IPS-15b (cell line): ENCODE measurements around the gene UGT1A7.

ENCODE experiments used
- H3K27me3 ChIP-seq: one replicate; pipeline ENCODE4 v1.6.1; 2013; ENCODE audit warnings: low read length; ENCODE audit not compliant: control insufficient read depth, insufficient read depth
- H3K36me3 ChIP-seq: one replicate; pipeline ENCODE4 v1.6.1; 2013; ENCODE audit warnings: low read length; ENCODE audit not compliant: control insufficient read depth, insufficient read depth
- H3K4me1 ChIP-seq: one replicate; pipeline ENCODE4 v1.6.1; 2013; ENCODE audit warnings: mild to moderate bottlenecking, low read length; ENCODE audit not compliant: control insufficient read depth, insufficient read depth
- H3K4me3 ChIP-seq: one replicate; pipeline ENCODE4 v1.5.1; 2013; ENCODE audit warnings: low read depth, low read length
- H3K9ac ChIP-seq: one replicate; pipeline ENCODE4 v1.6.1; 2013; ENCODE audit warnings: low read depth, mild to moderate bottlenecking, low read length
- H3K9me3 ChIP-seq: one replicate; pipeline ENCODE4 v1.6.1; 2013; ENCODE audit warnings: mild to moderate bottlenecking, low read length; ENCODE audit not compliant: control insufficient read depth, insufficient read depth

The UGT1A7 gene

DNA sequence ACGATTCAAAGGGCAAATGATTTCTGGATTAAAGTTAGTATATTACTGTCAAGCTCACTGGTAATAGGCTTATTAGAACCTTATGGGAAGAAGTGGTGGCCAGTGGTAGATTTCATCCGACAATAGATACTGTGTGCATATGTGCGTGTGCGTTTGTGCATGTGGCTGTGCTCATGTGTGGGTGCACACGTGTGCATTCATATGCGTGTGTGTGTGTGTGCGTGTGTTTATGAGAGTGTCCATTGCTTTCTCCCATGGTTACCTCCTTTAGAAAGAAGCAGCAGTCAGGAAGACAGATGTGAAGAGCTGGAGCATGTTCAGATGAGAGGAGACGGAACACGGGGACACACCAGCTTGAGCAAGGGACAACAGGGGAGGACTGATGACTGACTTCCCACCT, 87.6 kb downstream of the UGT1A7 start:
- no peak overlapping the region for H3K4me3 ChIP-seq
- H3K27me3 ChIP-seq: no peaks in the 10 kb centered on the region
- H3K9me3 ChIP-seq: no peaks in the 10 kb centered on the region
- H3K9ac ChIP-seq: no peak overlapping the region
- H3K36me3 ChIP-seq: no peaks in the 10 kb centered on the region
- no peaks in the 10 kb centered on the region for H3K4me1 ChIP-seq

DNA sequence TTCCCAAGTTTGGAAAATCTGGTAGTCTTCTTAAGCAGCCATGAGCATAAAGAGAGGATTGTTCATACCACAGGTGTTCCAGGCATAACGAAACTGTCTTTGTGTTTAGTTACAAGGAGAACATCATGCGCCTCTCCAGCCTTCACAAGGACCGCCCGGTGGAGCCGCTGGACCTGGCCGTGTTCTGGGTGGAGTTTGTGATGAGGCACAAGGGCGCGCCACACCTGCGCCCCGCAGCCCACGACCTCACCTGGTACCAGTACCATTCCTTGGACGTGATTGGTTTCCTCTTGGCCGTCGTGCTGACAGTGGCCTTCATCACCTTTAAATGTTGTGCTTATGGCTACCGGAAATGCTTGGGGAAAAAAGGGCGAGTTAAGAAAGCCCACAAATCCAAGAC, 90.5 kb downstream of the UGT1A7 start:
- Histone ChIP-seq H3K9ac (no peak overlapping the region), H3K36me3 (no peaks in the 10 kb centered on the region), H3K4me3 (no peak overlapping the region), H3K4me1 (no peaks in the 10 kb centered on the region), H3K9me3 (no peaks in the 10 kb centered on the region), H3K27me3 (no peaks in the 10 kb centered on the region)

DNA sequence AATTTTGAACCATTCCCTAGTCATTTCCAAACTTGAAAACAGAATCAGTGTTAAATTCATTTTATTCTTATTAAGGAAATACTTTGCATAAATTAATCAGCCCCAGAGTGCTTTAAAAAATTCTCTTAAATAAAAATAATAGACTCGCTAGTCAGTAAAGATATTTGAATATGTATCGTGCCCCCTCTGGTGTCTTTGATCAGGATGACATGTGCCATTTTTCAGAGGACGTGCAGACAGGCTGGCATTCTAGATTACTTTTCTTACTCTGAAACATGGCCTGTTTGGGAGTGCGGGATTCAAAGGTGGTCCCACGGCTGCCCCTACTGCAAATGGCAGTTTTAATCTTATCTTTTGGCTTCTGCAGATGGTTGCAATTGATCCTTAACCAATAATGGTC, 90.9 kb downstream of the UGT1A7 start:
- Histone ChIP-seq H3K4me1 (no peaks in the 10 kb centered on the region), H3K9me3 (no peaks in the 10 kb centered on the region), H3K36me3 (no peaks in the 10 kb centered on the region), H3K4me3 (no peak overlapping the region), H3K9ac (no peak overlapping the region), H3K27me3 (no peaks in the 10 kb centered on the region)

DNA sequence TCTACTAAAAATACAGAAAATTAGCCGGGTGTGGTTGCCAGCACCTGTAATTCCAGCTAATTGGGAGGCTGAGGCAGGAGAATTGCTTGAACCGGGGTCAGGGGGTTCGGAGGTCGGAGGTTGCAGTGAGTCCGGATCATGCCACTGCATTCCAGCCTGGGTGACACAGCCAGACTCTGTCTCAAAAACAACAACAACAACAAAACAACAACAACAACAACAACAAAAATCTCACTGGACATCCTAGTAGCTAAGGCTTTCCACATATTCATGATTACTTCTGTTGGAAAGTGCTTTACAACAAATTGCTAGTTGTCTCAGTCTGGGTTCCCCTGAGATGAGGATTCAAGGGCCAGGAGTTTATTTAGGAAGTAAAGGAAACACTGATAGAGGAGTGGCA, 92.2 kb downstream of the UGT1A7 start:
- no peaks in the 10 kb centered on the region for H3K9me3 ChIP-seq
- H3K4me1 ChIP-seq: no peaks in the 10 kb centered on the region
- no peak overlapping the region for H3K4me3 ChIP-seq
- no peaks in the 10 kb centered on the region for H3K27me3 ChIP-seq
- no peak overlapping the region for H3K9ac ChIP-seq
- no peaks in the 10 kb centered on the region for H3K36me3 ChIP-seq

DNA sequence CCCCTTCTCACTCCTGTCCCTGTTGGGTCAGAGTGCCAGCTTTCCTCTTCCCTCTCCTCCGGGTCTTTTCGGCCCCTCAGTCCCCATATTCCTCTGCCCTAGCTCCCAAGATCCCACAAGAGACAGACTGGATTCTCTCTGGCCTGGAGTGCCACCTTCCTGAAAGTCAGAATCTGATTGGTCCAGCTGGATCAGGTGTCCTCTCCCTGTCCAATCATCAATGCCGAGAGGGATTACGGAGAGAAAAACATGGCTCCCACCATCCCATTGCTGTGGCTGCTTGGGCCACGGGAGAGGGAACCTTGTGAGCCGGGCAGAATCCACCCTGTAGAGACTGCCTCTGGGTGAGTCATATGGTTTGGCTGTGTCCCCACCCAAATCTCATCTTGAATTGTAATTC, 93.7 kb downstream of the UGT1A7 start:
- no peak overlapping the region for H3K9ac ChIP-seq
- no peaks in the 10 kb centered on the region for H3K4me1 ChIP-seq
- no peaks in the 10 kb centered on the region for H3K27me3 ChIP-seq
- no peak overlapping the region for H3K4me3 ChIP-seq
- no peaks in the 10 kb centered on the region for H3K36me3 ChIP-seq
- H3K9me3 ChIP-seq: no peaks in the 10 kb centered on the region

DNA sequence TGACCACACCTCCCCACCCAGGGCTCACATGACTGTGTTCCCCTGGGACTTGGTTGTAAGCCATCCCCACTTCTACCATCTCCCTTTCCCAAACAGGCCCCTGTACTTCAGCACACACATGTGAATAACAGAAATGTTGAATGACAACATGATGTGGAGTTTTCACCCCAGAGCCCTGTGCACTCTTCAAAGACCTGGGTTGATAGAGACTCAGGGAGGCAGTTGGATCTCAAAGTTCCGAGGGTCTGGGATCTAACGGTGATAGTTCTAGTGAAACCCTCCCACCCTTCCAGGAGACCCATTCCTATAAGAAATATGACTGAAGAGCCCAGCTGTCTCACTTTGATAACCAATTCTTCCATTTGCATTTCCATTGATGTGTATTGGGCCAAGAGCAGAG, 96.3 kb downstream of the UGT1A7 start, which contains the start of gene MROH2A:
Gene MROH2A, plus strand, starts transcription at position 301 of the 400 bp plus-strand sequence. CDS start 1,029 bp downstream, outside the sequence.
- H3K4me1 ChIP-seq: no peaks in the 10 kb centered on the region
- no peaks in the 10 kb centered on the region for H3K36me3 ChIP-seq
- H3K9me3 ChIP-seq: no peaks in the 10 kb centered on the region
- H3K27me3 ChIP-seq: no peaks in the 10 kb centered on the region
- no peak within 1 kb of the TSS for H3K9ac ChIP-seq
- H3K4me3 ChIP-seq: no peak within 1 kb of the TSS

DNA sequence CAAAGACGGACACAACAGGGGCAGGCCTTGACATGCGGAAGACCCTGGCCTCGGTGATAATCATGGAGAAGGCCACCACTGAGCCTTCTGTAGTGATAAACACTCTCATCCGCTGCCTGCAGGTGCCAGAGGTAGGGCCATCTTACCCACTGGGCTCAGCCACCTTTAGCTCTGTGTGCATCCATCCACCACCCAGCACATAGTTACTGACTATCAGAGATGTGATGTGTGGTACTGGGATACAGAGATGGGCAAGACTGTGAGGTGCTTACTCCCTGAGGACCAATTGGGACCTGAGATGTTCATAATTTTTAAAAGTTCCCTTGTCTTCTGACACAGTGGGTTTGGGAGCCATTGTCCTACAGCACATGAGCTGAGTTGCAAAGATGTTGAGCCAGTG, 98.0 kb downstream of the UGT1A7 start:
- no peak overlapping the region for H3K9ac ChIP-seq
- H3K9me3 ChIP-seq: no peaks in the 10 kb centered on the region
- H3K27me3 ChIP-seq: no peaks in the 10 kb centered on the region
- no peaks in the 10 kb centered on the region for H3K36me3 ChIP-seq
- H3K4me3 ChIP-seq: no peak overlapping the region
- H3K4me1 ChIP-seq: no peaks in the 10 kb centered on the region

DNA sequence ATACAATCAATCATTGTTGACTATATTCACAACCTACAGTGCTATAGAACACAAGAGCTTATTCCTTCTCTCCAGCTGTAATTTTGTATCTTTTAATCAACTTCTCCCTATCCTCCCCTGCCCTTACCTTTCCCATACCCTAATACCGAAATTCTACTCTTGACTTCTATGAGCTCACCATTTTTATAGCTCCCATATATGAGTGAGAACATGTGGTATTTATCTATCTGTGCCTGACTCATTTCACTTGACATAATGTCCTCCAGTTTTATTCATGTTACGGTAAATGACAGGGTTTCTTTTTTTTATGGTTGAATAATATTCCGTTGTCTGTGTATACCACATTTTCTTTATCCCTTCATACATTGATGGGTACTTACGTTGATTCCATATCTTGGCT, 99.1 kb downstream of the UGT1A7 start:
- H3K36me3 ChIP-seq: no peaks in the 10 kb centered on the region
- no peak overlapping the region for H3K9ac ChIP-seq
- no peaks in the 10 kb centered on the region for H3K9me3 ChIP-seq
- no peaks in the 10 kb centered on the region for H3K27me3 ChIP-seq
- no peak overlapping the region for H3K4me3 ChIP-seq
- H3K4me1 ChIP-seq: no peaks in the 10 kb centered on the region

DNA sequence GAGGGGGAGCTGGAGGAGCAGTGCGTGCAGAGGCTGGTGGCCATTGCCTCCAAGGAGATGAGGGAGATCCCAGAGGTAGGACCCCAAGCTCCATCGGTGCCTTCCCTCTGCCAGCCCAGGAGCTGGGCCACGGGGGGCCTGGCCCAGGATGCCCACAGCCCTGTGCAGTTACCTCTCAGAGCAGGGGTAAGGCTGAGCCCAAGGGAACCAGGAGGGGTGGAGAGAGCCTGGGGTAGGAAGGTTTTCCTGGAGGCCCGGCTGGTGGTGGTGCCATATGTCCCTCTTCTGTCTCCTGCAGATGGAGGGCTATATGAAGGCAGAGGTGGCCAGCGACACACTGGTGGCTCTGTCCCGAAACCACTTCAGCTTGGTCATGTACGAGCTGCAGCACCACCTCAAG, 107.9 kb downstream of the UGT1A7 start:
- Histone ChIP-seq H3K4me1 (no peaks in the 10 kb centered on the region), H3K9ac (no peak overlapping the region), H3K36me3 (no peaks in the 10 kb centered on the region), H3K9me3 (no peaks in the 10 kb centered on the region), H3K4me3 (no peak overlapping the region), H3K27me3 (no peaks in the 10 kb centered on the region)

DNA sequence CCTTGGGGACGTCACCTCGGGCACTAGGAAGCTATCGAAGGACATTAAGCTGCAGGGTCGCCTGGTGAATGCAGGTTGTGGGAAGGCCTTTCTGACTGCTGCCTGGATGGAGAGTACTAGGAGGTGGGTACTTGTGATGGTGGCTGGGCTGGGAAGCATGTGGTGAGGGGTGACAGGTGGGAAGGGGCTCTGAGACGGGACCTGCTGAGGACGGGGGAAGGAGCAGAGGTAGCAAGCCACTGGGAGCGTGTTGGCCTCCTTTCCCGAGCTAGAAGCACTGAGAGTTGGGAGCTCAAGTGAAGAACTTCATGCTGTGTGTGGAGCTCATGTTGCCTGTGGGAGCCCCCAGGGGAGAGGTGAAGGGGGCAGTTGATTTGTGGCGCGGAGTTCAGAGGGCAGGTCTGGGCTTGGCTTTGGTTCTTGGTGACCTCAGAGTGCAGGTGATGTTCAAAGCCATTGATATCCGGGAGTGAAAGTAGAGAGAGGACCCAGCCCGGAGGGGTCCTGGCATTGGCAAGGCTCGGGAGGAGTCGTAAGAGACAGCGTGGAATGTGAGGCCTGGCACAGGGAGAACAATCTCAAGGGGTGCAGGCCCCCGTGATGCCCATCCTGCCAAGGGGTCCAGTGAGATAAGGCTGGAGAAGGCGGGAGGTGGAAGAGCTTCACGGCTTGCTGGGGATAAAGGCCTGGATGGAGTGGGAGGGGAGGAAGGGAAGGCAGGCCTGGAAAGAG, 109.6 kb downstream of the UGT1A7 start:
- H3K4me1 ChIP-seq: no peaks in the 10 kb centered on the region
- H3K9ac ChIP-seq: no peak overlapping the region
- H3K4me3 ChIP-seq: no peak overlapping the region
- no peaks in the 10 kb centered on the region for H3K27me3 ChIP-seq
- no peaks in the 10 kb centered on the region for H3K9me3 ChIP-seq
- no peaks in the 10 kb centered on the region for H3K36me3 ChIP-seq

DNA sequence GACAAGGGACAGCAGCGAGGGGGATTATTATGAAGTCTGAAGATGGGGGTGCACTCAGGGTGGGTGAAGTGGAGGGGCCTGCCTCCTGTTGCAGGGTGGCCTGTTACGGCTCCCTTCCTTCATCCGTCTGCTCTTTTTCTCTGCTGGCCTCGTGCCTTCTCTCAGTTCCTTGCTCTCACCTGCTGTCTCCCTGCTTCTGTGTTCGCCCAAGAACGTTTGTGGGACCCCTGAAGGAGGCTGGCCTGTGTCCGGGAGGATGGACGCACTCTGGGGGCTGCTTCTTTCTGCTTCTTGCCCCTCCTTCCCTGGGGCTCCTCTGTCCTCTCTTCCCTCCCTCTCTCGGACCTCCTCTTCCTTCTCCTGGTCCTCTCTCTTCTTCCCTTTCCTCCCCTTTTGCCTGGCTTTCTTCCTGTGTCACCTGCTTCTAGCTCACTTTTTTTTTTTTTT, 110.2 kb downstream of the UGT1A7 start:
- Histone ChIP-seq H3K4me1 (no peaks in the 10 kb centered on the region), H3K9me3 (no peaks in the 10 kb centered on the region), H3K36me3 (no peaks in the 10 kb centered on the region), H3K4me3 (no peak overlapping the region), H3K27me3 (no peaks in the 10 kb centered on the region), H3K9ac (no peak overlapping the region)

DNA sequence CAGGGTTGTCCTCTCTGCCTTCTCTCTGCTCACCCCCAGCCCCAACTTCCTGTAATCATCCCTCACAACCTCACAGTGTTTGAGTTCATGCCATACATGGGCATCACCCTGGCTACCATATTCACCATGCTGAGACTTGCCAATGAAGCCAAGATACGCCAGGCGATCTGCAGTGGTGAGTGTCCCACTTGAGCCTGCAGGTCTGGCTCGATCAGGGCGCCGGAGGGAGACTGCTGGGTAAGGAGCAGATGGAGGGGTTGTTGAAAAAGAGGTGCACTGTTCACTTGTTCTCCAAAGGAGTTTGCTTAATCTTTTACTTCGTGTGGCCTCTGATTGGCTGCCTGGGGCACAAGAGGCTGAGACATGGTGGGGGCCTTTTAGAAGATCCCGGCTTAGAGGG, 111.0 kb downstream of the UGT1A7 start:
- no peak overlapping the region for H3K4me3 ChIP-seq
- no peaks in the 10 kb centered on the region for H3K9me3 ChIP-seq
- H3K36me3 ChIP-seq: no peaks in the 10 kb centered on the region
- H3K4me1 ChIP-seq: no peaks in the 10 kb centered on the region
- H3K27me3 ChIP-seq: no peaks in the 10 kb centered on the region
- H3K9ac ChIP-seq: no peak overlapping the region
